Stimulated activated CD4-positive, alpha-beta T cell treated with anti-CD3 and anti-CD28 coated beads, Interleukin-4, amount 100 ng/mL, for 24 hours (primary cell): ENCODE measurements around the gene NLRC3.
A peak's percentile ranks its signal among the peaks of the same experiment; 100 is the strongest.
"Not testable (repeated sequence)": the region's sequence is repeated elsewhere in the genome, so short reads cannot be mapped to it uniquely, and the experiment has no call there.

Experiments
- DNase-seq: peaks from one replicate; pipeline ENCODE4 v3.0.0-alpha.2; 2020

Gene NLRC3

GRCh38 chr16:3509470-3509928 is 67.7 kb downstream of the NLRC3 start:
- peak; percentile 69 for DNase-seq

- DNase-seq = no peak
Observed at GRCh38 chr16:3508736-3509135, 68.5 kb downstream of the NLRC3 start.

- peak; percentile 40 for DNase-seq
Observed at GRCh38 chr16:3503523-3503922, 73.7 kb downstream of the NLRC3 start.

GRCh38 chr16:3501783-3502400 is 75.3 kb downstream of the NLRC3 start:
- no peak for DNase-seq

GRCh38 chr16:3501412-3501761 is 75.8 kb downstream of the NLRC3 start:
- DNase-seq = not testable (repeated sequence)

GRCh38 chr16:3498988-3499387 is 78.2 kb downstream of the NLRC3 start:
- no peak for DNase-seq

GRCh38 chr16:3497771-3498170 is 79.4 kb downstream of the NLRC3 start:
- DNase-seq = no peak

GRCh38 chr16:3496386-3496785 is 80.8 kb downstream of the NLRC3 start:
- no peak for DNase-seq

GRCh38 chr16:3495176-3495575 is 82.0 kb downstream of the NLRC3 start, which contains the start of gene C16orf90:
TSS of gene C16orf90 (minus strand) at chr16:3495489. CDS start at chr16:3495421, 68 bp downstream.
- DNase-seq = no peak

GRCh38 chr16:3494386-3494973 is 82.7 kb downstream of the NLRC3 start:
- no peak for DNase-seq

GRCh38 chr16:3492356-3492755 is 84.8 kb downstream of the NLRC3 start:
- DNase-seq = no peak

- no peak for DNase-seq
Observed at GRCh38 chr16:3490911-3491629, 86.1 kb downstream of the NLRC3 start.
